GM18517 (cell line): Measurements from ENCODE around the gene PIAS3.
A peak's percentile ranks its signal among the peaks of the same experiment; 100 is the strongest.
"Not testable (repeated sequence)": the region's sequence is repeated elsewhere in the genome, so short reads cannot be mapped to it uniquely, and the experiment has no call there.

Experiments used
- ATAC-seq: cut with Tn5 transposase; IDR thresholded peaks from one replicate; pipeline ENCODE4 v1.9.1; 2021; ENCODE audit warnings: mild to moderate bottlenecking, moderate library complexity; ENCODE audit not compliant: unreplicated experiment

PIAS3 gene

GRCh38 chr1:145877923-145878486, 19.1 kb upstream of the PIAS3 start:
- no peak for ATAC-seq

GRCh38 chr1:145874646-145875045, 15.8 kb upstream of the PIAS3 start:
- ATAC-seq, result no peak

- ATAC-seq, result no peak
Measured at GRCh38 chr1:145871994-145872924, 13.4 kb upstream of the PIAS3 start.

- ATAC-seq, result no peak
Measured at GRCh38 chr1:145868232-145868631, 9.4 kb upstream of the PIAS3 start.

GRCh38 chr1:145863282-145864018, 4.6 kb upstream of the PIAS3 start:
- ATAC-seq, result no peak

GRCh38 chr1:145859491-145860023, 676 bp upstream of the PIAS3 start:
- peak; percentile 50 for ATAC-seq

- ATAC-seq, result peak; percentile 8
Measured at GRCh38 chr1:145858238-145858900, 512 bp downstream of the PIAS3 start.

- no peak for ATAC-seq
Measured at GRCh38 chr1:145857170-145857569, 1.7 kb downstream of the PIAS3 start.

GRCh38 chr1:145855426-145855948, 3.4 kb downstream of the PIAS3 start:
- no peak for ATAC-seq

GRCh38 chr1:145849356-145850160, 9.3 kb downstream of the PIAS3 start:
- ATAC-seq, result no peak

GRCh38 chr1:145847827-145848226, 11.1 kb downstream of the PIAS3 start:
- ATAC-seq, result no peak

- ATAC-seq, result no peak
Measured at GRCh38 chr1:145846201-145846612, 12.7 kb downstream of the PIAS3 start.

GRCh38 chr1:145845514-145846161, 13.2 kb downstream of the PIAS3 start, which contains the start of gene NUDT17:
NUDT17 (plus strand) TSS chr1:145845630; CDS start chr1:145845641, 11 bp downstream.
- peak; percentile 34 for ATAC-seq

GRCh38 chr1:145845144-145845513, 13.8 kb downstream of the PIAS3 start:
- ATAC-seq, result peak; percentile 85

GRCh38 chr1:145843031-145843430, 15.8 kb downstream of the PIAS3 start:
- ATAC-seq, result no peak

GRCh38 chr1:145837656-145838055, 21.2 kb downstream of the PIAS3 start:
- ATAC-seq, result no peak

- ATAC-seq, result not testable (repeated sequence)
Measured at GRCh38 chr1:145830810-145831209, 28.1 kb downstream of the PIAS3 start.

- ATAC-seq, result peak; percentile 41
Measured at GRCh38 chr1:145828367-145829026, 30.4 kb downstream of the PIAS3 start.

- peak; percentile 8 for ATAC-seq
Measured at GRCh38 chr1:145827966-145828365, 30.9 kb downstream of the PIAS3 start.
